NCI-H1436 (cell line): ENCODE results near the gene CTXND1.
"Not testable (repeated sequence)": the region's sequence is repeated elsewhere in the genome, so short reads cannot be mapped to it uniquely, and the experiment has no call there.

ENCODE experiments used
- DNase-seq: peaks from one replicate; lab custom pipeline; 2025; lab: John Stamatoyannopoulos, UW

CTXND1 gene

DNA sequence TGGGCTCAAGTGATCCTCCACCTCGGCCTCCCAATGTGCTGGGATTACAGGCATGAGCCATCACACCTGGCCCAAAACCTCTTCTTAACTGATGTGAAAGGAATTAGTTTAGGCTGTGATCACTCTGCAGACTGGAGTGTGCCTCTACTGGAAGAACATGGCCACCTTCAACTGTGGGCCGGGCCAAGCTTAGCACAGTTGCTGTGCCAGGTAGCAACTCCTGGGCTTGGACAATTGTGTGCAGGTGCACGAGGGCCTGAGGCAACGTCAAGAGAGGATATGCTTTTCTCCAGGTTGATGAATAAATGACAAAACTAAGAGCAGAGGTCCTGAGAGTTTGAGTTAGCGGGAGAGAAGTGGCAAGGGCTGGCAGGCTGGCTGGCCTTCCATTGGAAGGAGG, 92.7 kb downstream of the CTXND1 start:
- DNase-seq = no peak

DNA sequence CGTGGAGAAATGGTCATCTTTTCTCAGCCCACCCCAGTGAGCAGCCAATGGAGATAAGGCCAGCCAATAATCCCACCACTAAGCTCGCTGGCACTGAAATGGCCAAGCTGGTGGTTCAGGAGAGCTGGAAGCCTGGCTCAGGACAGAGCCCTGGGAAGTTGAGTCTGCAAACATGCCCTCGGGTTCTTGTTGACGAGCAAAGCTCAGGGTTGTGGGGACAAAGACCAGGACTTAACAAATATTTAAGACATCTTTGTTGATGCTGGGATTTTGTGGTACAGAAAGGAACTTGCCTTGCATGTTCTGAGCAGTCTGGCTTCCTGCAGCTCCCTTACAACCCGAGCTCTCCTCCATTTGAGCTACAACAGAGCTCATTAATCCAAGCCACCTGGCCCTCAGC, 94.8 kb downstream of the CTXND1 start:
- no peak for DNase-seq

DNA sequence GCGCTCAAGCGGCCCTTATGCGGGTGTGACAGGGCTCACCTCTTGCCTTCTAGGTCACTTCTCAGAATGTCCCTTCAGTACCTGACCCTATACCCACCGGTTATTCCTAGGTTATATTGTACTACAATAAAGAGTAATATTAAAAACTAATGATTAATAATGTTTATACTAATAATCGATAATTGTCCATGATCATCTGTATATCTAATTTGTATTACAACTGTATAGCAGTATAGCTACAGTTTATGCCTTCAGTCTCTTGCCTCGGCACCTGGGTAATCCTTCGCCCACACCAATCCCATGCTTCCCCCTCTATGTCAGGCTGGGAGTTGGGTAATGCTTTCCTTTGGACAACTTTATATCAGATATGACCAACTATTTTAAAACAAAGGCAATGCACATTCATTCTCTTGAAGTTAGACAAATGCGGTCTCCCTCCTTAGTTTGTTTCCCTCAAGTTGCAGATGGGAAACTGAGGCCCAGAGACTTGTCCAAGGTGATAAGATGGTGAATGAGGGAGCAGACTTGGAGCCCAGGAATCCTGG, 95.8 kb downstream of the CTXND1 start:
- DNase-seq = no peak

DNA sequence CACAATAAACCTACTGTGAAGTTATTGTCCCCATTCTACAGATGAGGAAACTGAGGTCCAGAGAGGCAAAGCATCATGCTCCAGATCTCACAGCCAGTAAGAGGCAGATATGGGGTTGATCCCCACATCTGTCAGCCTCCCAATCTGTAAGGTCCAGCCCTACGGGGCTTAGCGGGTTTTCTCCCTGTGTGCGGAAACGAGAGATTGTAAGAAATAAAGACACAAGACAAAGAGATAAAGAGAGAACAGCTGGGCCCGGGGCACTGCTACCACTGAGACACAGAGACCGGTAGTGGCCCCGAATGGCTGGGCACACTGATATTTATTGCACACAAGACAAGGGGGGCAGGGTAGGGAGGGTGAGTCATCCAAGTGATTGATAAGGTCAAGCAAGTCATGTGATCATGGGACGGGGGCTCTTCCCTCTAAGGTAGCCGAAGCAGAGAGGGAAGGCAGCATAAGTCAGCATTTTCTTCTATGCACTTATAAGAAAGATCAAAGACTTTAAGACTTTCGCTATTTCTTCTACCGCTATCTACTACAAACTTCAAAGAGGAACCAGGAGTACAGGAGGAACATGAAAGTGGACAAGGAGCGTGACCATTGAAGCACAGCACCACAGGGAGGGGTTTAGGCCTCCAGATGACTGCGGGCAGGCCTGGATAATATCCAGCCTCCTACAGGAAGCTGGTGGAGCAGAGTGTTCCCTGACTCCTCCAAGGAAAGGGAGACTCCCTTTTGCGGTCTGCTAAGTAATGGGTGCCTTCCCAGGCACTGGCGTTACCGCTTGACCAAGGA, 96.4 kb downstream of the CTXND1 start:
- not testable (repeated sequence) for DNase-seq

DNA sequence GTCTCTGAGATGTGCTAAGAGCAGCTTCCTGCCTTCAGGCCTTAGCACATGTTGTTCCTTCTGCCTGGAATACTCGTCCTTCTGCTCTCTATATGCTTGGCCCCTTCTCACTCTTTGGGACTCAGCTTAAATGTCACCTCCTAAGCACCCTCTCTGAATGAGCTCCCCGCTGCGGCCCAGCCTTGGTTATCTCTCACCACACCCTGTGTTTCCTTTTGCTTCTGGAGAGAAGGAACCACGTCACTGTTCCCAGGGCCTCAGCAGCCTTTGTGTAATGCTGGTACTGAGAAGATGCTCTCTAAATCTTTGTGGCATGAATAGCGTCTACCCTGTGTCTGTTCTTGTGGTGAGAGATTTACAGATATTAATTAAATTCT, 97.0 kb downstream of the CTXND1 start:
- DNase-seq = no peak

DNA sequence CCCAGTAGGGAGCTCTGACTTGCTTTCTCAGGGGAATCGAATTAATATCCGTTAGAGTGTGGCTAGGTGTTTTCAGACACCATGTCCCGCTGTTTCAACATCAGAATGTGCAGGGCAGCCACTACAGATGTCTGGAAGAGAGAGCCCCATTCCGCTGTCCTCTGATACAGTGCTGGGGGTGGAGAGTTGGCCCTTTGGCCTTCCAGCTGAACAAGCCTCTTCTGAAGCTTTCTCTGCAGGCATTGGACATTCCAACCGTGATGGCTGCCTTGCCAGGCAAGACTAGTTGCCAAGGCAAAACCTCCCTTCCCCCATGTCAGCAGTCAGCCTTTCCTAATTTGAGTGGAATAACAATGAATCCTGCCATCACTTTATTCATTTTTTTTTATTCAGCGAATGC, 97.7 kb downstream of the CTXND1 start:
- no peak for DNase-seq

DNA sequence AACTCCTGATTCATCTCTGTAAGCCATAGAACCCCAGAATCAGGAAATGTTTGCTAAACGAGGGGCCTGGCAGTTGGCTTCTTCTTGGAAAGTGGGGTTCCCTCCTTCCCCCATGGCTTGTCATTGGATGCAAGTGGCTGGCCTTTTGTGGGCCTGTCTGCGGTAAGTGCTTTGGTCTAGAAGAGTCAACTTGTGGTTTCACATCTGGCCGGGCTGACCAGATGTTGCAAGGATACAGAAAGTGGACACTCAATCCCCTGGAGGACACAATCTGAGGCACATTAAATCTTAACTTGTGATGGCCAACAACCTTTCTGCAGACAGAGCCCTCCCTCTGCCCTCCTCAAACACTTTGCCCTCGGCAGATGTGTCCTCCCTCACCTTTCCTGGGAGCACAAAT, 98.1 kb downstream of the CTXND1 start:
- DNase-seq = no peak

DNA sequence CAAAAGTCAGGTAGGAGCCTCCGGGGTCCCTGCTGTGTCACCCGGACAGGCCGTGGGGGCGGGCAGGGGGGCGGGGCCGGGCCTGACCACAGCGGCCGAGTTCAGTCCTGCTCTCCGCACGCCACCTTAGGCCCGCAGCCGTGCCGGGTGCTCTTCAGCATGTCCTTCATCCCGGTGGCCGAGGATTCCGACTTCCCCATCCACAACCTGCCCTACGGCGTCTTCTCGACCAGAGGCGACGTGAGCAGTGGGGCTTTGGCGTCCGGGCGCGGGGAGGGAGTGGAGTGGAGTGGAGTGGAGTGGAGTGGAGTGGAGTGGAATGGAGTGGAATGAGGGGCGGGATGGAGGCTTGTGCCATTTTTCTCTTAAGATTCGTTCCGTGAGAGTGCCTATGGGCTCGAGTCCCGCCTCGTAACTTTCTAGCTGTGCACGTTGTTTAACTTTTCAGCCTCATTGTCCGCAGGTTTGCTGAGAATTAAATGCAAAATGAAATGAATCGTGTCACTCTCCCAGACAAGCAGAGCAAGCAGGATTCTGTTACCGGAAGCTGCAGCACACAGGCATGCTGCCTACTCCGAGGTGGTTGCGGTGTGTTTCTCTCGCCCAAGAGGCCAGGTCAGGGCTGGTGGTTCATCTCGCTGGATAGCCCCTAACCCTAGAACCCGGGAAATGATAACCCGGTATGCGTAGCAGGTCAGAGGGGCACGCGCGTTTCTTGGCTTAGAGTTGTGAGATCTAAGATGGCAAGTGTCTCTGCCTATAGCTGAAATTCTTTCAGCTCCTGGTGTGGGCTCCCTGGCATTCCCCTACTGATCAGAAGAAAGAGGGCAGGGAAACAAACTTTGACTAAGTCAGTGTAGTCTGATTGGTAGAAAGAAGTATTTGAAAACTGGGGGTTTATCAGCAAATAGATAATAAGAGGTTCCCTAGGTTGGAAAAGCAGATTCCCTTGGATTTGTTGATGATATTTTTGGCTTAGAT, 98.8 kb downstream of the CTXND1 start, which contains the start of gene FAH:
TSS of gene FAH (plus strand) at position 104 of the 981 bp plus-strand sequence. CDS start at position 160, 56 bp downstream.
- DNase-seq = no peak

DNA sequence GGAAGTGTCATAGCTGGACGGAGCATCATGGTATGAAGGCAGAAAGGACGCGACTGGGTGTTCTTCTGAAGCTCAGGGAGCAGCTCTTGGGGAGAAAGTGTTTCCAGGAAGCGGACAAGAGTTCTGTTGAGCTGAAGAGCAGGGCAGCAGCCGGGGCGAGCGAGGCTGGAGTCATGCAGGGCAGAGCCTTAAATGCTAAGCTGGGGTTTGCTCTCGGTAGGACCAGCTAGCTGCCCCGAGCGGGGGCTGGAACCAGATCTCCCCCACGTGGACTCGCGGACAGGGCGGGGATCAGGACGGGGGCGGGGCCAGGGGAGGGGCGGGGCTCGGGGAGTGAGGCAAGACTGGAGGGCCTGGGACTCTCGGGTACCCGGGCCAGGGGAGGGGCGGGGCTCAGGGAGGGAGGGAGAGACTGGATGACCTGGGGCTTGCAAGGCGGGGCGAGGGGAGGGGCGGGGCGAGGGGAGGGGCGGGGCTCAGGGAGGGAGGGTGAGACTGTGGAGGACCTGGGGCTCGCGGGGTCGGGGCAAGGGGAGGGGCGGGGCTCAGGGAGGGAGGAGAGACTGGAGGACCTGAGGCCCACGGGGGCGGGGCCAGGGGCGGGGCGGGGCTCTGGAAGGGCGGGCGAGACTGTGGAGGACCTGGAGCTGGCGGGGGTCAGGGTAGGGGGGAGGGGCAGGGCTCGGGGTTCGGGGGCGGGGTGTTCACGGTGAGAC, 99.7 kb downstream of the CTXND1 start:
- DNase-seq = peak; percentile 93

DNA sequence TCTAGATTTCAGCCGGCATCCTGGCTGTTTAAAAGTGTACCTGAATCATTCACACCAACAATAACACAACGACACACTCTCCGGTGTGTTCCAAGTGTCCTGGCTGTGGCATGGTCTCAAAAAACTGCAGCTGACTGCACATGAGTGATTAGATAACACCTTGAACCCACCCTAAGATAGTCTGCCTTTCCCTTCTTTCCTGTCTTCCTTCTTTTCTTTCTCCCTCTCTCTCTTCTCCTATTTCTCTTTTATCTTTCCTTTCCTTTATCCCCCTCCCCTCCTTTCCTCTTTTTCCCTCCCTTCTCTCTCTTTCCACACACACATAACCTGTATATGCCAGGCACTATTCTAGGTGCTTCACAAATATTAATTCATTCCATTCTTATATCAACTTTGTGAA, 100.4 kb downstream of the CTXND1 start:
- DNase-seq = no peak

DNA sequence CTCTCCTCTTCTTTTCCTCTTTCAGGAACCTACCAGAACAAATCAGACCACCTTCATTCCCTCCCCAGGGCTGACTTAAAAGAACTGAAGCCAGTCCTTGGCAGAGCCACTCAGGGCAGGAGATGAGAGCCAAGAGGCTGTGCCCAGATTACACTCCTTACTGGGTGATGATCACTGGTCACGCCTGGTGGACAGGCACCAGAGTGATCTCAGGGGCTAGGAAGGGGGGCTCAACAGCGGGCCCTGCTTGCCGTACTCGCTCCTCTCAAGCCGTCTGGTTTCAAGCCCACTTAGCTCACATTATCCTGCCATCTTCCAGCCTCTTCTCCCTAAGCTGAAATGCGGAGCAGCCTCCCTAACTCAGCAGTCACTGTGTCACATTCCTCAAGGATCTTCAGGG, 100.9 kb downstream of the CTXND1 start:
- DNase-seq = no peak
